GM12878 (cell line): ENCODE results near the gene UFD1. TPM values are rescaled to one million over a fixed set of nuclear protein-coding genes. Genes with fewer than 3 reads are reported as not detected.

Experiments
- ATF2 ChIP-seq: IDR thresholded peaks from 2 replicates; pipeline ENCODE4 v1.6.1; 2012; ENCODE audit warnings: low read length, inconsistent platforms
- ATF7 ChIP-seq: fragments of 450-650 bp; IDR thresholded peaks from 2 replicates; pipeline ENCODE4 v1.6.1; 2016; ENCODE audit warnings: low read depth, mild to moderate bottlenecking
- BCL11A ChIP-seq: IDR thresholded peaks from 2 replicates; pipeline ENCODE4 v1.6.1; 2011; ENCODE audit warnings: low read depth, low read length
- CHD1 ChIP-seq: IDR thresholded peaks from 2 replicates; pipeline ENCODE4 v1.6.1; 2012; ENCODE audit warnings: low read depth, low read length, improper control_type of control experiment
- EGR1 ChIP-seq, 2 experiments: IDR thresholded peaks; 1 replicate in 1 of 2; 2 replicates in 1 of 2; pipeline ENCODE4 v1.6.1; 2011 to 2012; ENCODE audit warnings: low read depth in 2 of 2, low read length in 2 of 2, borderline replicate concordance in 1 of 2, mild to moderate bottlenecking in 1 of 2, moderate library complexity in 1 of 2
- GABPA ChIP-seq: IDR thresholded peaks from 2 replicates; pipeline ENCODE4 v1.6.1; 2014; ENCODE audit warnings: antibody characterized with exemption, low read depth, mild to moderate bottlenecking, inconsistent platforms
- IKZF1 ChIP-seq: fragments of 450-650 bp; conservative IDR thresholded peaks from 2 replicates; pipeline ENCODE4 v1.6.1; 2017; ENCODE audit warnings: antibody characterized with exemption, mild to moderate bottlenecking
- IKZF2 ChIP-seq, 2 experiments: fragments of 450-650 bp; IDR thresholded peaks; 2 replicates each; pipeline ENCODE4 v1.6.1; 2017; ENCODE audit warnings: mild to moderate bottlenecking in 2 of 2, moderate library complexity in 2 of 2
- IRF3 ChIP-seq: fragments of 450-650 bp; IDR thresholded peaks from 2 replicates; pipeline ENCODE4 v1.6.1; 2014; ENCODE audit warnings: mild to moderate bottlenecking
- MEF2B ChIP-seq: fragments of 450-650 bp; IDR thresholded peaks from 2 replicates; pipeline ENCODE4 v1.6.1; 2018; ENCODE audit warnings: mild to moderate bottlenecking, moderate library complexity; ENCODE audit not compliant: partially characterized antibody, poor library complexity, severe bottlenecking
- MYB ChIP-seq: fragments of 150-350 bp; IDR thresholded peaks from 2 replicates; pipeline ENCODE4 v1.6.1; 2014; ENCODE audit warnings: mild to moderate bottlenecking, low read depth, low read length, borderline replicate concordance
- NR2C1 ChIP-seq: fragments of 450-650 bp; IDR thresholded peaks from 2 replicates; pipeline ENCODE4 v1.6.1; 2017; ENCODE audit warnings: antibody characterized with exemption, mild to moderate bottlenecking, moderate library complexity
- PBX3 ChIP-seq: IDR thresholded peaks from 2 replicates; pipeline ENCODE4 v1.6.1; 2011; ENCODE audit warnings: mild to moderate bottlenecking, low read depth, low read length, moderate library complexity; ENCODE audit not compliant: insufficient replicate concordance
- PKNOX1 ChIP-seq: fragments of 450-650 bp; IDR thresholded peaks from 2 replicates; pipeline ENCODE4 v1.6.1; 2016; ENCODE audit warnings: mild to moderate bottlenecking
- RAD51 ChIP-seq: fragments of 450-650 bp; IDR thresholded peaks from 2 replicates; pipeline ENCODE4 v1.6.1; 2016; ENCODE audit warnings: moderate library complexity, mild to moderate bottlenecking, inconsistent platforms
- RBBP5 ChIP-seq: fragments of 200-600 bp; sonication (generic); conservative IDR thresholded peaks from 2 replicates; pipeline ENCODE4 v1.6.1; 2016
- RELA ChIP-seq: fragments of 450-650 bp; IDR thresholded peaks from 2 replicates; pipeline ENCODE4 v1.8.0; 2014; ENCODE audit warnings: borderline replicate concordance; ENCODE audit not compliant: partially characterized antibody
- SIX5 ChIP-seq: IDR thresholded peaks from 2 replicates; pipeline ENCODE4 v1.6.1; 2011; ENCODE audit warnings: mild to moderate bottlenecking, low read depth, low read length, moderate library complexity; ENCODE audit not compliant: severe bottlenecking
- SRF ChIP-seq, 2 experiments: IDR thresholded peaks; 2 replicates each; pipeline ENCODE4 v1.6.1; 2011; ENCODE audit warnings: low read depth in 2 of 2, low read length in 2 of 2, mild to moderate bottlenecking in 1 of 2, moderate library complexity in 1 of 2
- TCF12 ChIP-seq: IDR thresholded peaks from 2 replicates; pipeline ENCODE4 v1.6.1; 2011; ENCODE audit warnings: low read depth, mild to moderate bottlenecking, low read length
- YY1 ChIP-seq: IDR thresholded peaks from 2 replicates; pipeline ENCODE4 v1.6.1; 2011; ENCODE audit warnings: low read depth, mild to moderate bottlenecking, low read length
- ZNF274 ChIP-seq: IDR thresholded peaks from one replicate; pipeline ENCODE4 v1.8.0; 2011; ENCODE audit not compliant: insufficient read length, insufficient read depth
- ZSCAN29 ChIP-seq: fragments of 450-650 bp; IDR thresholded peaks from 2 replicates; pipeline ENCODE4 v1.6.1; 2017; ENCODE audit warnings: mild to moderate bottlenecking, moderate library complexity
- polyA plus RNA-seq, 11 experiments: library from polyadenylated mRNA; depleted of rRNA in 4 of 11; unstranded in 6 of 11; stranded (reverse) in 5 of 11; fragments of >200 nt; fragmentation: Nextera tagmentation in 4 of 11; fragmentation: Illumina TruSeq in 1 of 11; extraction: Ambion mirVana in 4 of 11; extraction: Trizol in 1 of 11; gene quantifications; 1 replicate in 1 of 11; 2 replicates in 10 of 11; pipeline versions ENCODE4 v1.2.1 to v1.2.3, GENCODE V29; 2011 to 2016; ENCODE audit warnings: inconsistent platforms in 2 of 11, missing spikeins in 2 of 11, low read depth in 1 of 11
- total RNA-seq, 4 experiments: library from RNA; depleted of rRNA in 3 of 4; stranded (reverse); fragments of >200 nt in 3 of 4; fragmentation: Illumina TruSeq in 1 of 4; extraction: Trizol in 1 of 4; gene quantifications; 2 replicates each; pipeline versions ENCODE4 v1.2.1 to v1.2.3, GENCODE V29; 2013 to 2021
- TF ChIP-seq, protein P1 (sequence below): fragments of 450-650 bp; IDR thresholded peaks from 2 replicates; pipeline ENCODE4 v1.6.1; 2017; ENCODE audit warnings: mild to moderate bottlenecking, moderate library complexity

Gene UFD1
- total and polyA plus RNA-seq, 10 of the 15 experiments (the other 5 are each of a cell fraction or from before 2014, with no cell fraction given): 67.2 to 143 (median 117) TPM

GRCh38 chr22:19478901-19479354 is at the start of gene UFD1 (continued):
- TF ChIP-seq RAD51 (no peak), IKZF1 (no peak), EGR1 (IDR thresholded peaks at IDR 0.05; ENCODE audit: borderline replicate concordance in 1 of 2, low read depth in 2 of 2, low read length in 2 of 2) (peak in 1 of 2 experiments; percentile 31; a peak in 1 of 3 replicates), SRF (IDR thresholded peaks at IDR 0.05; ENCODE audit: low read depth in 2 of 2, low read length in 2 of 2) (no peak), PKNOX1 (peak; percentile 69), RELA (peak; percentile 64), BCL11A (no peak), IKZF2 (IDR thresholded peaks at IDR 0.05) (no peak), PBX3 (peak; percentile 81), ATF7 (peak; percentile 100), ATF2 (no peak), MEF2B (peak; percentile 29), TCF12 (peak; percentile 94), MYB (no peak), NR2C1 (no peak), IRF3 (no peak), CHD1 (peak; percentile 99), SIX5 (peak; percentile 68), ZNF274 (no peak), ZSCAN29 (no peak), GABPA (peak; percentile 88), RBBP5 (no peak), YY1 (no peak)
- TF ChIP-seq, protein P1, sequence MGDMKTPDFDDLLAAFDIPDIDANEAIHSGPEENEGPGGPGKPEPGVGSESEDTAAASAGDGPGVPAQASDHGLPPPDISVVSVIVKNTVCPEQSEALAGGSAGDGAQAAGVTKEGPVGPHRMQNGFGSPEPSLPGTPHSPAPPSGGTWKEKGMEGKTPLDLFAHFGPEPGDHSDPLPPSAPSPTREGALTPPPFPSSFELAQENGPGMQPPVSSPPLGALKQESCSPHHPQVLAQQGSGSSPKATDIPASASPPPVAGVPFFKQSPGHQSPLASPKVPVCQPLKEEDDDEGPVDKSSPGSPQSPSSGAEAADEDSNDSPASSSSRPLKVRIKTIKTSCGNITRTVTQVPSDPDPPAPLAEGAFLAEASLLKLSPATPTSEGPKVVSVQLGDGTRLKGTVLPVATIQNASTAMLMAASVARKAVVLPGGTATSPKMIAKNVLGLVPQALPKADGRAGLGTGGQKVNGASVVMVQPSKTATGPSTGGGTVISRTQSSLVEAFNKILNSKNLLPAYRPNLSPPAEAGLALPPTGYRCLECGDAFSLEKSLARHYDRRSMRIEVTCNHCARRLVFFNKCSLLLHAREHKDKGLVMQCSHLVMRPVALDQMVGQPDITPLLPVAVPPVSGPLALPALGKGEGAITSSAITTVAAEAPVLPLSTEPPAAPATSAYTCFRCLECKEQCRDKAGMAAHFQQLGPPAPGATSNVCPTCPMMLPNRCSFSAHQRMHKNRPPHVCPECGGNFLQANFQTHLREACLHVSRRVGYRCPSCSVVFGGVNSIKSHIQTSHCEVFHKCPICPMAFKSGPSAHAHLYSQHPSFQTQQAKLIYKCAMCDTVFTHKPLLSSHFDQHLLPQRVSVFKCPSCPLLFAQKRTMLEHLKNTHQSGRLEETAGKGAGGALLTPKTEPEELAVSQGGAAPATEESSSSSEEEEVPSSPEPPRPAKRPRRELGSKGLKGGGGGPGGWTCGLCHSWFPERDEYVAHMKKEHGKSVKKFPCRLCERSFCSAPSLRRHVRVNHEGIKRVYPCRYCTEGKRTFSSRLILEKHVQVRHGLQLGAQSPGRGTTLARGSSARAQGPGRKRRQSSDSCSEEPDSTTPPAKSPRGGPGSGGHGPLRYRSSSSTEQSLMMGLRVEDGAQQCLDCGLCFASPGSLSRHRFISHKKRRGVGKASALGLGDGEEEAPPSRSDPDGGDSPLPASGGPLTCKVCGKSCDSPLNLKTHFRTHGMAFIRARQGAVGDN: no peak
